OCI-LY7 (cell line): ENCODE data around the gene RPL7L1. TPM values are rescaled to one million over a fixed set of nuclear protein-coding genes. Genes with fewer than 3 reads are reported as not detected.

Source experiments
- BruUV-seq: library from RNA; stranded (reverse); fragments of 400-500 nt; replicated peaks from 2 replicates; lab custom pipeline; 2021; lab: Mats Ljungman, UMichigan
- CTCF ChIA-PET: fragments of 300-600 bp; sonication (Branson Sonifier 250); formaldehyde crosslinking; loops from one replicate; lab custom pipeline; 2022; ENCODE audit warnings: antibody characterized with exemption; ENCODE audit not compliant: unreplicated experiment; lab: Charles Lee
- POLR2A ChIA-PET: fragments of 300-600 bp; sonication (Branson Sonifier 250); formaldehyde crosslinking; loops from one replicate; lab custom pipeline; 2022; ENCODE audit warnings: antibody characterized with exemption; lab: Charles Lee
- DNase-seq: peaks from one replicate; pipeline ENCODE4 v3.0.0-alpha.2; 2015; ENCODE audit warnings: low spot score
- H2AFZ ChIP-seq: fragments of 200-600 bp; sonication (generic), shearing (Covaris generic); 2 replicates; pipeline ENCODE4 v1.6.1; 2014; ENCODE audit warnings: mild to moderate bottlenecking, antibody characterized with exemption, low read length, moderate library complexity
- H3K27ac ChIP-seq: fragments of 200-600 bp; sonication (generic); 2 replicates; pipeline ENCODE4 v1.5.1; 2014; ENCODE audit warnings: mixed run types, low read depth, mild to moderate bottlenecking, moderate library complexity, low read length, inconsistent platforms; ENCODE audit not compliant: poor library complexity, severe bottlenecking
- H3K36me3 ChIP-seq: fragments of 200-600 bp; sonication (generic); 2 replicates; pipeline ENCODE4 v1.6.1; 2014; ENCODE audit warnings: mild to moderate bottlenecking, antibody characterized with exemption, low read length, moderate library complexity, mixed read lengths; ENCODE audit not compliant: insufficient read depth
- H3K4me1 ChIP-seq: fragments of 200-600 bp; sonication (generic); 2 replicates; pipeline ENCODE4 v1.5.1; 2014; ENCODE audit warnings: mild to moderate bottlenecking, low read length; ENCODE audit not compliant: insufficient read depth, poor library complexity, severe bottlenecking
- H3K4me2 ChIP-seq: fragments of 200-600 bp; sonication (generic); 2 replicates; pipeline ENCODE4 v1.6.1; 2014; ENCODE audit warnings: mild to moderate bottlenecking, low read length
- H3K4me3 ChIP-seq: fragments of 200-600 bp; sonication (generic); 2 replicates; pipeline ENCODE4 v1.5.1; 2014; ENCODE audit warnings: mild to moderate bottlenecking, low read depth, low read length; ENCODE audit not compliant: poor library complexity, severe bottlenecking
- H3K79me2 ChIP-seq: fragments of 200-600 bp; sonication (generic); 2 replicates; pipeline ENCODE4 v1.6.1; 2016; ENCODE audit warnings: low read depth, mild to moderate bottlenecking, low read length, moderate library complexity, mixed read lengths; ENCODE audit not compliant: insufficient read depth
- H3K9me2 ChIP-seq: fragments of 200-600 bp; sonication (generic); 2 replicates; pipeline ENCODE4 v1.6.1; 2016; ENCODE audit warnings: mild to moderate bottlenecking, low read length, mixed read lengths; ENCODE audit not compliant: insufficient read depth
- H3K9me3 ChIP-seq: fragments of 200-600 bp; sonication (generic); 2 replicates; pipeline ENCODE4 v1.6.1; 2014; ENCODE audit warnings: mild to moderate bottlenecking, mixed run types, low read length, mixed read lengths
- H4K20me1 ChIP-seq: fragments of 200-600 bp; sonication (generic); 2 replicates; pipeline ENCODE4 v1.6.1; 2014; ENCODE audit warnings: mild to moderate bottlenecking, antibody characterized with exemption, low read length, moderate library complexity, mixed read lengths; ENCODE audit not compliant: insufficient read depth
- CTCF ChIP-seq: fragments of 200-600 bp; sonication (generic); conservative IDR thresholded peaks from 2 replicates; pipeline ENCODE4 v1.5.1; 2014; ENCODE audit warnings: mild to moderate bottlenecking, antibody characterized with exemption, low read length, moderate library complexity, mixed read lengths
- EZH2phosphoT487 ChIP-seq: fragments of 200-600 bp; sonication (generic); IDR thresholded peaks from 2 replicates; pipeline ENCODE4 v1.6.1; 2018; ENCODE audit warnings: low read depth, borderline replicate concordance, mild to moderate bottlenecking, mixed run types, antibody characterized with exemption, low read length, moderate library complexity, mixed read lengths
- intact Hi-C: fragments of 100-400 bp; cut with micrococcal nuclease; formaldehyde crosslinking; loops from one replicate; pipeline ENCODE4 v1.10.0; 2022; ENCODE audit not compliant: unreplicated experiment
- total RNA-seq, 2 experiments: library from RNA; depleted of rRNA in 1 of 2; stranded (reverse); fragments of >200 nt in 1 of 2; shearing (Covaris generic) in 1 of 2; gene quantifications; 2 replicates each; pipeline ENCODE4 v1.2.3, GENCODE V29; 2014 to 2022

RPL7L1 gene
- total RNA-seq, 2 experiments from 2014 or later: 101 to 123 TPM

- no peak for DNase-seq
- H4K20me1 ChIP-seq: no peaks in the 10 kb centered on the region
- TF ChIP-seq EZH2phosphoT487 (no peak), CTCF (no peak)
- peaks cover 61% of the 10 kb centered on the region for H3K36me3 ChIP-seq
- no peaks in the 10 kb centered on the region for H3K4me1 ChIP-seq
- intact Hi-C loops: no loop called here
- ChIA-PET POLR2A (interaction anchor here (0.7 kb wide), 1 partner anchor 151 kb away, joined by 3 read pairs; no protein-coding TSS in a partner anchor), CTCF (no interaction called here)
- H3K9me2 ChIP-seq: no peaks in the 10 kb centered on the region
- BruUV-seq: no TSS peak
- 0 out of 2 replicates have a peak, but pooled peaks cover 4% of the 10 kb centered on the region for H3K79me2 ChIP-seq
- H3K9me3 ChIP-seq: no peaks in the 10 kb centered on the region
- no peak overlapping the region for H2AFZ ChIP-seq
- no peak overlapping the region for H3K4me3 ChIP-seq
- no peak overlapping the region for H3K27ac ChIP-seq
- H3K4me2 ChIP-seq: no peak overlapping the region
Observed at GRCh38 chr6:42834056-42834455, 45.4 kb upstream of the RPL7L1 start.

GRCh38 chr6:42841844-42842584 is 37.4 kb upstream of the RPL7L1 start:
- intact Hi-C loops: no loop called here

More at GRCh38 chr6:42841844-42842584, 37.4 kb upstream of the RPL7L1 start:
- POLR2A ChIA-PET: interaction anchor here (0.6 to 1.1 kb wide), 4 partner anchors 11 to 147 kb away, joined by 3 read pairs; a partner anchor contains a TSS
- Histone ChIP-seq H3K27ac (no peak overlapping the region), H3K4me2 (no peak overlapping the region), H2AFZ (no peak overlapping the region), H3K9me3 (no peaks in the 10 kb centered on the region), H3K79me2 (no peaks in the 10 kb centered on the region), H3K4me3 (no peak overlapping the region), H3K9me2 (no peaks in the 10 kb centered on the region), H3K4me1 (no peaks in the 10 kb centered on the region), H3K36me3 (peaks cover 33% of the 10 kb centered on the region), H4K20me1 (no peaks in the 10 kb centered on the region)
- CTCF ChIA-PET: no interaction called here
- BruUV-seq: no TSS peak
- TF ChIP-seq CTCF (no peak), EZH2phosphoT487 (no peak)
- no peak for DNase-seq
